Measurements from ENCODE around the gene PCBP1. TPM values are rescaled to one million over a fixed set of nuclear protein-coding genes. Genes with fewer than 3 reads are reported as not detected.
A peak's percentile ranks its signal among the peaks of the same experiment; 100 is the strongest.

The PCBP1 gene
- 100 to 1,000 TPM; 263 to 288 TPM for total RNA-seq
- polyA plus RNA-seq = 100 to 1,000 TPM; 249 to 259 TPM
- long read RNA-seq, donor 1, transcript PCBP1-201 (1 exons, 1,750 nt) = major isoform, 333 of 333 reads
- long read RNA-seq, donor 1, partial matches to known transcripts = 0 of 333 reads
- long read RNA-seq, donor 1, other reads (novel, unspliced or antisense) = 0 of 333 reads
- long read RNA-seq, donor 2, transcript PCBP1-201 (1 exons, 1,750 nt) = major isoform, 262 of 262 reads
- long read RNA-seq, donor 2, partial matches to known transcripts = 0 of 262 reads
- long read RNA-seq, donor 2, other reads (novel, unspliced or antisense) = 0 of 262 reads

DNA sequence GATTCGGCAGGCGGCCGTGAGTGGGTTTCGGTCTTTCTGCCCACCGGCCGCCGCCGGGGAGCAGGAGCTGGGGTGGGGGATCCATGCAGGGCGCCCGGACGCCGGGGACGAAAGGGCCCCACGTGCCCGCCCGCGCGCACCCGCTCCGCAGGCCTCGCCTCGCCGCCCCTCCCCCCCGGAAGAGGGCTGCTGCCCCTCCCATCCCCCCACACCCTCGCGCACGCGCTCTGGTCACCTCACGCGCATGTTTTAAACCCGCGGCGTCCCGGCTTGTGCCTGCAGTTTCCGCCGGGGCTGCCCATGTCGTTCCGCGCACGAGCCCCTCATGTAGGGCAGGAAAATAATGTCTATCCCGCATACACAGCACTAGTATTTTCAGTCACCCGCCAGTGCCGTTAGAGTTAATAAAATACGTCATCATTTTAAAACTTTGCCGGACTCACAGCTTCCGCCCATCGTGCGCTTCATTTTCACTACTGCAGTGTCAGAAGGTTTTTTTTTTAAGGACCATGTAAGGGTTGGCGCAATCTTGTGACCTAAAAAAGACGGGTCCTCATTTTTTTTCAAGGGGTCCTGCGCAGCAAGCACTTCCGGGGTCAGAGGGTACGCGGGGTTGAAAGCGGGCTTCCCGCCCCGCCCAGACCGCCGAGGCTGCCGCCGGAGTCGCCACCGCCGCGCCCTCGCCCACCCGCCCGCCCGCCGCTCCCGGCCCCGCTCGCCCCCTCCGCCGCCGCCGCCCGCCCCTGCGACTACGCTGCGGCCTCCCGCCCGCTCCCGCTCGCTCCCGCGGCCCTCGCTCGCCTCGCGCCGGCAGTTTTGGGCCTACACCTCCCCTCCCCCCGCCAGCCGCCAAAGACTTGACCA, at the start of gene PCBP1:
TSS of gene PCBP1 (plus strand) at position 640 of the 864 bp plus-strand sequence. CDS start 267 bp downstream, outside the sequence.
- WGBS, 2 donors = 0% methylated on average over 55 to 94 of the region's 94 CpGs
- Histone ChIP-seq H3K4me1 (ENCODE audit: control insufficient read depth in 1 of 2, insufficient read depth in 2 of 2, low read length in 2 of 2) (peaks cover 0 to 2% of the 10 kb centered on the region in 2 donors), H3K27ac (ENCODE audit: low read depth in 1 of 2, low read length in 2 of 2) (peak within 1 kb of the TSS; percentile 89 to 100), H3K9me3 (ENCODE audit: control insufficient read depth, low read length) (no peaks in the 10 kb centered on the region), H3K36me3 (ENCODE audit: control insufficient read depth in 1 of 2, insufficient read depth in 2 of 2, low read length in 1 of 2) (no peaks in the 10 kb centered on the region), H3K27me3 (ENCODE audit: control insufficient read depth in 1 of 2, insufficient read depth in 2 of 2, low read length in 1 of 2) (no peaks in the 10 kb centered on the region), H3K4me3 (ENCODE audit: low read length in 2 of 2) (peak within 1 kb of the TSS; percentile 75 to 96)
- DNase-seq = peak; percentile 97 to 99
- peak; percentile 96 for ATAC-seq (ENCODE audit: low FRiP score)
- intact Hi-C loops (cut with DNase I) = loop anchor here (1.0 to 10.0 kb wide), 6 partner anchors 36 to 172 kb away; partner anchors contain the start of gene MXD1 (in 2 of the 2)

DNA sequence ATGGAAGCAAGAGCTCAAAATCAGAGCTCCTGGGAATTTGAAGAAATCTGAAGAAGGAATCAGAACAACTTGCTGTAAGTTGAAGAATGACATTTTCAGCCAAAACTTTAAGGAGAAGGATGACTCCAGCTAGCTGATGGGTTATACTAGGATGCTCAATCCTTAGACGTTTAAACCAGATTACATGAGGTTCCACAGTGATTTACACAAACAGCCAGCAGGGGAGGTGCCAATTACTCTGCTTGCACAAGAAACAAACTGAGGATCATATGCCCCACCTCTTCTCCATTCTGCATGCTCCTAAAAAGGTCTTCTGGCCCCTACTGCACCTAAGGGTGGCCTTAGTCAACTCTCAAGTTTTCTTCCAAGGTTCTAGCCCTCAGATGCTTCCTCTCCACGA, 47.9 kb upstream of the PCBP1 start:
- intact Hi-C loops (cut with DNase I) = no loop called here
- Histone ChIP-seq H3K27me3 (ENCODE audit: control insufficient read depth in 1 of 2, insufficient read depth in 2 of 2, low read length in 1 of 2) (no peaks in the 10 kb centered on the region), H3K4me1 (ENCODE audit: control insufficient read depth in 1 of 2, insufficient read depth in 2 of 2, low read length in 2 of 2) (peaks cover 0 to 3% of the 10 kb centered on the region in 2 donors), H3K9me3 (ENCODE audit: control insufficient read depth, low read length) (no peaks in the 10 kb centered on the region), H3K4me3 (ENCODE audit: low read length in 2 of 2) (no peak overlapping the region), H3K36me3 (ENCODE audit: control insufficient read depth in 1 of 2, insufficient read depth in 2 of 2, low read length in 1 of 2) (no peaks in the 10 kb centered on the region), H3K27ac (ENCODE audit: low read depth in 1 of 2, low read length in 2 of 2) (no peak overlapping the region)
- 76 to 81% methylated on average over 2 of the region's 2 CpGs for WGBS, 2 donors
- DNase-seq (no peak), ATAC-seq (ENCODE audit: low FRiP score) (no peak)

DNA sequence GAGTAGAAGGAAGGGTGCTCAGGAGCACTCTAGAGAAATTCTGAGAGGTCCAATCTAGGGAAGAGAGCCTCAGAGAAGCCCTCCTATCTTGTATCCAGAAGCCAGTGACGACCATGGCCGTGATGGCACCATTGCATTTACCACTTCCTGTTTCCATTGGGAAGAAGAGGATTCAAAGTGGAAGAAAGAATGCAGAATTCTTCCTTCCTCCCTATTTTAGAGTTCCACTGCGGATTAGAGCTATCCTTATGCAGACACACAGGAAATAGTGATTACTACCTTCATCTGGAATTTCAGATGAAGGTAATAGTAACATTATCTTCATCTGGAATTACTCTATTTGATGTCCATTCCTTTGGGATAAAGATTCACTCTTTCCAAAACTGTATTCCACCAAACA, 45.6 kb upstream of the PCBP1 start:
- H3K4me3 ChIP-seq (ENCODE audit: low read length in 2 of 2) = no peak overlapping the region
- H3K9me3 ChIP-seq (ENCODE audit: control insufficient read depth, low read length) = no peaks in the 10 kb centered on the region
- no peak overlapping the region for H3K27ac ChIP-seq (ENCODE audit: low read depth in 1 of 2, low read length in 2 of 2)
- DNase-seq (no peak), ATAC-seq (ENCODE audit: low FRiP score) (no peak)
- H3K27me3 ChIP-seq (ENCODE audit: control insufficient read depth in 1 of 2, insufficient read depth in 2 of 2, low read length in 1 of 2) = no peaks in the 10 kb centered on the region
- 93 to 95% methylated on average over 3 of the region's 3 CpGs for WGBS, 2 donors
- intact Hi-C loops (cut with DNase I) = no loop called here
- no peaks in the 10 kb centered on the region for H3K4me1 ChIP-seq (ENCODE audit: control insufficient read depth in 1 of 2, insufficient read depth in 2 of 2, low read length in 2 of 2)
- peaks cover 0 to 3% of the 10 kb centered on the region in 2 donors for H3K36me3 ChIP-seq (ENCODE audit: control insufficient read depth in 1 of 2, insufficient read depth in 2 of 2, low read length in 1 of 2)

DNA sequence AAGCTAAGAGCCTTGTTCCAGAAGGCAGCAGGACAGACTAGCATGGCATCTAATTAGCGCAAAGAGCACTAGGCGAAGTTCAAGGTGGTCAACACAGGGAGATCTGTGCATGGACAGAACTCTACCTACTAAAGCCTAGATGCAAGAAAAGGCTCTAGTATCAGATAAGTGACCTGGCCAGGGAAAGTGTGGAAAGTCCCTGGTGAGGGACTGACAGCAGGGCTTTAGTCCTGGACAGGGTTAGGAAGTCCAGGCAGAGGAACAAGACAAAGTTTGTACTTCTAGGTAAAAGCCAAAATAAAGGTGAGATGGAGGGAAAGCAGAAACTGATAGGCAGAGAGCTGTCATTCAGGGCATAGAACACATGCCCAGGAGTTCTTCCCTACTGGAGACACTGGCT, 45.0 kb upstream of the PCBP1 start:
- intact Hi-C loops (cut with DNase I) = no loop called here
- H3K9me3 ChIP-seq (ENCODE audit: control insufficient read depth, low read length) = no peaks in the 10 kb centered on the region
- WGBS, 2 donors = 98 to 100% methylated on average over 2 of the region's 2 CpGs
- peaks cover 0 to 3% of the 10 kb centered on the region in 2 donors for H3K36me3 ChIP-seq (ENCODE audit: control insufficient read depth in 1 of 2, insufficient read depth in 2 of 2, low read length in 1 of 2)
- ATAC-seq (ENCODE audit: low FRiP score) (no peak), DNase-seq (no peak)
- no peak overlapping the region for H3K4me3 ChIP-seq (ENCODE audit: low read length in 2 of 2)
- no peak overlapping the region for H3K27ac ChIP-seq (ENCODE audit: low read depth in 1 of 2, low read length in 2 of 2)
- no peaks in the 10 kb centered on the region for H3K27me3 ChIP-seq (ENCODE audit: control insufficient read depth in 1 of 2, insufficient read depth in 2 of 2, low read length in 1 of 2)
- no peaks in the 10 kb centered on the region for H3K4me1 ChIP-seq (ENCODE audit: control insufficient read depth in 1 of 2, insufficient read depth in 2 of 2, low read length in 2 of 2)

DNA sequence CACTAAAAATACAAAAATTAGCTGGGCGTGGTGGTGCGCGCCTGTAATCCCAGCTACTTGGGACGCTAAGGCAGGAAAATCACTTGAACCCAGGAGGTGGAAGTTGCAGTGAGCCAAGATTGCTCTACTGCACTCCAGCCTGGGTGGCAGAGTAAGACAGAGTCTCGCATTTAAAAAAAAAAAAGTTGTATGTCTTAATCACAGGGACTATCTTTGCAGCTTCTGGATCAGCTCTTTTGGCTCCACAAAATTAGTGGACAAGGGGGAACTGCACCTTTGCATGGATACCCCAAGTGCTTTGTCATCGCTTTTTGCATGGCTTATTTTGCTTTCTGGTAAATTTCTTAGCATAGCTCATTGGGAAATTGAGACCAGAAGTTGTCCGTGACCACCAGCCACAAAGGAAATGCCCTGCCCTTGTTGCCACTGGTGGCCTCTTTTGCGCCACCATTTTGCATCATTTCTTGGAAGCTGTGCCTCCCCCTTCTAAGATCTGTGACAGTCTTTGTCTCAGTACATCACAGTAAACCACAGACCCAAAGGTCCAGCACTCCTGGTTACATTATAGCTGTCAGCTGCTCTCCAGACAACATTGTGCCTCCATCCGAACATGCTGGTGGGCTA, 43.9 kb upstream of the PCBP1 start:
- Histone ChIP-seq H3K4me1 (ENCODE audit: control insufficient read depth in 1 of 2, insufficient read depth in 2 of 2, low read length in 2 of 2) (no peaks in the 10 kb centered on the region), H3K9me3 (ENCODE audit: control insufficient read depth, low read length) (no peaks in the 10 kb centered on the region), H3K36me3 (ENCODE audit: control insufficient read depth in 1 of 2, insufficient read depth in 2 of 2, low read length in 1 of 2) (peaks cover 2 to 4% of the 10 kb centered on the region in 2 donors), H3K27ac (ENCODE audit: low read depth in 1 of 2, low read length in 2 of 2) (no peak overlapping the region), H3K4me3 (ENCODE audit: low read length in 2 of 2) (no peak overlapping the region), H3K27me3 (ENCODE audit: control insufficient read depth in 1 of 2, insufficient read depth in 2 of 2, low read length in 1 of 2) (no peaks in the 10 kb centered on the region)
- intact Hi-C loops (cut with DNase I) = no loop called here
- 96 to 97% methylated on average over 9 of the region's 9 CpGs for WGBS, 2 donors
- ATAC-seq (ENCODE audit: low FRiP score) = peak; percentile 24
- DNase-seq = peak in 1 of 2 donors; percentile 73

DNA sequence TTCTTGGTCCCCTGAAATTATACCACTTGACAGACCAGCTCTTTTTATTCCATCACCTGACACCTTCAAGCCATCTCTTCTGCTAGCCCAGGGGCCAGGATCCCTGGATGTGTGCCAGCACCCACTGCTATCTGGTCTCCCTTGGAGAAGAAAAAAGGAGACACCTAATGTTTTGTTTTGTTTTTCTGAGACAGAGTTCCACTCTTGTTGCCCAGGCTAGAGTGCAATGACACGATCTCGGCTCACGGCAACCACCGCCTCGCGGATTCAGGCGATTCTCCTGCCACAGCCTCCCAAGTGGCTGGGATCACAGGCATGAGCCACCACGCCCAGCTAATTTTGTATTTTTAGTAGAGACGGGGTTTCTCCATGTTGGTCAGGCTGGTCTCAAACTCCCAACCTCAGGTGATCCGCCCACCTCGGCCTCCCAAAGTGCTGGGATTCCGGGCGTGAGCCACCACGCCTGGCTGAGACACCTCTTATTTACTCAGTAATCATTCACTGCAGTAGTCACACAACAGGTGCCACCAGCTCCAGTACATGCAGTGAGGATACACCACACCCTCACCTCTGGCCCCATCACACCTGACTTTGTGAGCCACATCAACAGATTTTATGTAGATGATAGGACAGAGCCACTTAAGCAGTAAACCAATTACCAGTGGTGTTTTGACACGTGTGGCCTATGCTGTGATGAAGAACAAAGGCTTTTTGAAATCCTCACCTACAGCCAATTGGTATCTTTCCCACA, 42.8 kb upstream of the PCBP1 start:
- intact Hi-C loops (cut with DNase I) = no loop called here
- no peak for DNase-seq
- H3K27ac ChIP-seq (ENCODE audit: low read depth in 1 of 2, low read length in 2 of 2) = no peak overlapping the region
- peaks cover 2 to 5% of the 10 kb centered on the region in 2 donors for H3K36me3 ChIP-seq (ENCODE audit: control insufficient read depth in 1 of 2, insufficient read depth in 2 of 2, low read length in 1 of 2)
- H3K4me1 ChIP-seq (ENCODE audit: control insufficient read depth in 1 of 2, insufficient read depth in 2 of 2, low read length in 2 of 2) = no peaks in the 10 kb centered on the region
- 96% methylated on average over 15 of the region's 15 CpGs for WGBS, 2 donors
- no peak overlapping the region for H3K4me3 ChIP-seq (ENCODE audit: low read length in 2 of 2)
- no peak for ATAC-seq (ENCODE audit: low FRiP score)
- no peaks in the 10 kb centered on the region for H3K27me3 ChIP-seq (ENCODE audit: control insufficient read depth in 1 of 2, insufficient read depth in 2 of 2, low read length in 1 of 2)
- no peaks in the 10 kb centered on the region for H3K9me3 ChIP-seq (ENCODE audit: control insufficient read depth, low read length)

DNA sequence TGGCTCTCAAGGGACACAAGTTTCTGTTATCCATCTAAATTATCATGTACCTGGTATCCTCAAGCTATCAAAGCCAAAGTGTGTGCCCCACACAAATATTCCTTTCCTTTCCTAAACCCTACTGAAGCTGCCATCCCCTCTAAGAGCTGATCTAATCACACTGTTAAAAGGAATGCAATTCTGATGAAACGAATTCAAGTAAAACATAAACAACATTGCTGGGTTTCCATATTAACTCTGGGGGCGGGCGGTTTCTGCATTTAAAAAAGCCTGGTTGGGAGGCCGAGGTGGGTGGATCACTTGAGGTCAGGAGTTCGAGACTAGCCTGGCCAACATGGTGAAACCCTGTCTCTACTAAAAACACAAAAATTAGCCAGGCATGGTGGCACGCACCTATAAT, 41.9 kb upstream of the PCBP1 start:
- DNase-seq = no peak
- intact Hi-C loops (cut with DNase I) = no loop called here
- H3K27ac ChIP-seq (ENCODE audit: low read depth in 1 of 2, low read length in 2 of 2) = no peak overlapping the region
- H3K4me1 ChIP-seq (ENCODE audit: control insufficient read depth in 1 of 2, insufficient read depth in 2 of 2, low read length in 2 of 2) = no peaks in the 10 kb centered on the region
- H3K36me3 ChIP-seq (ENCODE audit: control insufficient read depth in 1 of 2, insufficient read depth in 2 of 2, low read length in 1 of 2) = peaks cover 2 to 5% of the 10 kb centered on the region in 2 donors
- WGBS, 2 donors = 85 to 86% methylated on average over 6 of the region's 6 CpGs
- no peak for ATAC-seq (ENCODE audit: low FRiP score)
- no peaks in the 10 kb centered on the region for H3K27me3 ChIP-seq (ENCODE audit: control insufficient read depth in 1 of 2, insufficient read depth in 2 of 2, low read length in 1 of 2)
- H3K9me3 ChIP-seq (ENCODE audit: control insufficient read depth, low read length) = no peaks in the 10 kb centered on the region
- no peak overlapping the region for H3K4me3 ChIP-seq (ENCODE audit: low read length in 2 of 2)

DNA sequence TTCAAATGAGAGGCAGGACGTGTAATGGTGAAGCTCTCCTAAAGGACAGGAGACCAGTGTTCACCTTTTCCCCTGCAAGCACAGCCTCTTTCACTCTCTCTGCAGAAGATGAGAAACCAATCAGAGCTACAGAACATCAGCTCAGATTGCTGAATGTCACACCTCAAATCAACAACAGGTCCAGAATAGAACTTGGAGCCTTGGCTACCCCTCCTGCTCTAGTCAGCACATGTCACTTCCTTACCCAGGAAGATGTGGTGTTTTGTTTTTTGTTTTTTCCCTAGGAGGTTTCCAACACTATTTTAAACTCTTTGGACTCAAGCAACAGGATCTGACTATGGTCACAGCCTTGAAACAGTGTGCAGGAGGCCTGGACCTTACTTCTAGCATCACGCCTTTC, 41.3 kb upstream of the PCBP1 start:
- ATAC-seq (ENCODE audit: low FRiP score) (no peak), DNase-seq (no peak)
- no peak overlapping the region for H3K27ac ChIP-seq (ENCODE audit: low read depth in 1 of 2, low read length in 2 of 2)
- peaks cover 2 to 5% of the 10 kb centered on the region in 2 donors for H3K36me3 ChIP-seq (ENCODE audit: control insufficient read depth in 1 of 2, insufficient read depth in 2 of 2, low read length in 1 of 2)
- no peaks in the 10 kb centered on the region for H3K27me3 ChIP-seq (ENCODE audit: control insufficient read depth in 1 of 2, insufficient read depth in 2 of 2, low read length in 1 of 2)
- intact Hi-C loops (cut with DNase I) = no loop called here
- no peak overlapping the region for H3K4me3 ChIP-seq (ENCODE audit: low read length in 2 of 2)
- H3K4me1 ChIP-seq (ENCODE audit: control insufficient read depth in 1 of 2, insufficient read depth in 2 of 2, low read length in 2 of 2) = no peaks in the 10 kb centered on the region
- WGBS, 2 donors = 84 to 92% methylated on average over 2 of the region's 2 CpGs
- no peaks in the 10 kb centered on the region for H3K9me3 ChIP-seq (ENCODE audit: control insufficient read depth, low read length)
